Lower leg skin (tissue), 3 donors: Measurements from ENCODE around the gene CAMTA1.

ENCODE experiments used
- CTCF ChIP-seq, 3 donors: fragments of 450-650 bp; IDR thresholded peaks; one replicate each; pipeline ENCODE4 v1.5.1; 2016; ENCODE audit warnings: antibody characterized with exemption in 3 of 3, mild to moderate bottlenecking in 3 of 3, moderate library complexity in 2 of 3
- POLR2A ChIP-seq, 2 donors: fragments of 450-650 bp; IDR thresholded peaks; one replicate each; pipeline ENCODE4 v1.6.1; 2016 to 2017; ENCODE audit warnings: antibody characterized with exemption in 2 of 2, mild to moderate bottlenecking in 1 of 2, moderate library complexity in 1 of 2

- TF ChIP-seq CTCF (IDR thresholded peaks at IDR 0.05) (no peak), POLR2A (IDR thresholded peaks at IDR 0.05) (no peak)
Measured at GRCh38 chr1:7630378-7630777, 845.1 kb downstream of the CAMTA1 start.
